ENCODE measurements around the gene IL27RA.

The IL27RA gene

DNA sequence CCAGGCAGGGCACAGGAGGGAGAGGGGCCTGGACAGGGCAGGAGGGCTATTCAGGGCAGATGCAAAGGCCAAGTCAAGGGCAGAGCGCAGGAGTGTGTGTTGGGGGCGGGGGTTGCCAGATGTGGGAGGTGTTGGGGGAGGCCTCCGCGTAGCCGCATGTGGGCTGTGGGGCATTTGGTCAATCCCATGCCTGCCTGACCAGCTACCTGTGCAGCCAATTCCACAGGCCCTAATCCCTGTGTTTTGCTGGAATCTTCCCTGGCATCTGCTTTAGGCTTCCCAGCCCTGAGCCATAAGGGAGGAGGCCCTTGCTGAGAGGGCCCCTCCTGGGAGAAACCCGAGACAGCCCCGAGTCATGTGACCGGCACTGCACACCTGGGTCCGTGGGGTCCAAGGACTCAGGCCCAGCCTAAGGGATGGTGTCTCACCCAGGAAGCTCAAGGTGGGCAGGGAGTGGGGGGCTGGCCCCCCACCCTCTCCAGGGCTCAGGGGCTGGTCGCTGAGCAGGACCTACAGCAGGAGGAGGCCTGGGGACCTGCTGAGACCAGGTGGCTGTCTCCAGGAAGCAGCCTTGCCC, 45.7 kb upstream of the IL27RA start:
- peak overlapping the region; percentile 27 for H3K4me3 ChIP-seq (ENCODE audit: low read depth, low read length)
- DNase-seq (ENCODE audit: low read depth): no peak
- TF ChIP-seq CTCF (IDR thresholded peaks at IDR 0.05; ENCODE audit: low read depth, low read length, missing control alignments): no peak

DNA sequence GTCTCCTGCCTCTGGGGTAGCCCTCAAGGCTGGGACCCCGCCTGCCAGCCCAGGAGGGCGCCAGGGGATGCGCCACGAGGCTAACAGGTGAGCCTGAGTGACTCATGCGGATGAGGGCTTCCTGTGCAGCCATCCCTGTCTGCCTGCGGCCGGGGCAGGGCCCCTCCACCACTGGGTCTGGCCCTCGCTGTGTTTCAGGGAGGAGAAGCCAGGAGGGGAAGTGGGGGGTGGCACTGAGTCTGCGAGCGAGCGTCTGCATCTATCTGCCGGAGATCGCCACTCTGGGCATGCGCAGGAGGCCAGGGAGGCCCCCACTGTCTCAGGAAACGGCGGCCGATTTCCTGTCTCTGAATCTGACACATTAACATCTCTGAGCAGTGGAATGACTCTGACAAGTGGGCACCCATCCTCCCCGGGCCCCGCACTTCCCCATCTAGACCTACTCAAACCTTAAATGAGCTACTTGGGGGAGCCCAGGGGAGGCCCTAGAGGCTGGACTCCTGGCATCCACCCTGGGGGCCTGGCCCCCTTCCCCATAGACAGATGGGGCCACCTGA, 45.1 kb upstream of the IL27RA start:
- DNase-seq (ENCODE audit: low read depth): peak; percentile 93
- TF ChIP-seq CTCF (IDR thresholded peaks at IDR 0.05; ENCODE audit: low read depth, low read length, missing control alignments): no peak
- peak overlapping the region; percentile 40 for H3K4me3 ChIP-seq (ENCODE audit: low read depth, low read length)

GRCh38 chr19:13987101-13987890, 44.3 kb upstream of the IL27RA start:
- H3K4me3 ChIP-seq (ENCODE audit: low read depth, low read length): peak overlapping the region; percentile 40
- DNase-seq (ENCODE audit: low read depth): no peak
- no peak for TF ChIP-seq CTCF (IDR thresholded peaks at IDR 0.05; ENCODE audit: low read depth, low read length, missing control alignments)

- H3K4me3 ChIP-seq (ENCODE audit: low read depth, low read length): no peak overlapping the region
- DNase-seq (ENCODE audit: low read depth): no peak
- TF ChIP-seq CTCF (IDR thresholded peaks at IDR 0.05; ENCODE audit: low read depth, low read length, missing control alignments): no peak
Observed at GRCh38 chr19:13989487-13989886, 42.1 kb upstream of the IL27RA start.

DNA sequence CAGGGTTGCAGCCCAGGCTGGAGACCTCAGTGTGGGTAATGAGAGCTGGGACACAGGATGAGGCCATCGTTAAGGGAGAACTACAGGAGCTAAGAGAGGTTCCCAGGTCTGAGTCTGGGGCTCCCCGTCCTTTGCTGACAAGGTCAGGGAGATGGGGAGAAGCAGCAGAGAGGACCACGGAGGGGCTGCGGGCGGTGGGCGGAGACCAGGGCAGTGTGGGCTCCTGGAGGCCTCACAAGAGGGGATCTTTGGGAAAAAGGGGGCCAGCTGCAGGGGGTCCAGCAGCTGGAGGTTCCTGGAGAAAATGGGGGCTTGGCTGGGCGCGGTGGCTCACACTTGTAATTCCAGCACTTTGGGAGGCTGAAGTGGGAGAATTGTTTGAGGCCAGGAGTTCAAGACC, 41.5 kb upstream of the IL27RA start:
- TF ChIP-seq CTCF (IDR thresholded peaks at IDR 0.05; ENCODE audit: low read depth, low read length, missing control alignments): no peak
- no peak for DNase-seq (ENCODE audit: low read depth)
- H3K4me3 ChIP-seq (ENCODE audit: low read depth, low read length): no peak overlapping the region

GRCh38 chr19:13992025-13992424, 39.5 kb upstream of the IL27RA start:
- TF ChIP-seq CTCF (IDR thresholded peaks at IDR 0.05; ENCODE audit: low read depth, low read length, missing control alignments): no peak
- no peak for DNase-seq (ENCODE audit: low read depth)
- no peak overlapping the region for H3K4me3 ChIP-seq (ENCODE audit: low read depth, low read length)
